Uterus (tissue), 2 donors: ENCODE results near the gene INAFM2.

Experiments used
- CTCF ChIP-seq, 4 experiments: fragments of 200-600 bp in 2 of 4; fragments of 450-650 bp in 2 of 4; sonication (generic) in 2 of 4; IDR thresholded peaks; one replicate each; pipeline ENCODE4 v1.5.1; 2016 to 2019; ENCODE audit warnings: antibody characterized with exemption in 4 of 4, mild to moderate bottlenecking in 2 of 4, moderate library complexity in 1 of 4
- POLR2A ChIP-seq, 2 donors: fragments of 450-650 bp; IDR thresholded peaks; one replicate each; pipeline ENCODE4 v1.6.1; 2016; ENCODE audit warnings: antibody characterized with exemption in 2 of 2, mild to moderate bottlenecking in 1 of 2, moderate library complexity in 1 of 2

GRCh38 chr15:40275954-40276353 lies 47.5 kb upstream of the INAFM2 start:
- TF ChIP-seq POLR2A (IDR thresholded peaks at IDR 0.05) (no peak), CTCF (IDR thresholded peaks at IDR 0.05) (no peak)
